Calu3 (cell line): ENCODE results near the gene CENPO. TPM values are rescaled to one million over a fixed set of nuclear protein-coding genes. Genes with fewer than 3 reads are reported as not detected.
A peak's percentile ranks its signal among the peaks of the same experiment; 100 is the strongest.

Source experiments
- BruUV-seq: library from RNA; stranded (reverse); fragments of 400-500 nt; replicated peaks from 2 replicates; lab custom pipeline; 2021; lab: Mats Ljungman, UMichigan
- CTCF ChIA-PET: fragments of 300-600 bp; sonication (Branson Sonifier 250); formaldehyde crosslinking; loops from one replicate; lab custom pipeline; 2022; ENCODE audit warnings: antibody characterized with exemption; lab: Charles Lee
- DNase-seq: peaks from one replicate; pipeline ENCODE4 v3.0.0; 2022
- H3K27ac Mint-ChIP-seq: one replicate; pipeline ENCODE4 v1.8.0; 2022; ENCODE audit warnings: mixed read lengths; ENCODE audit not compliant: unreplicated experiment
- H3K27me3 Mint-ChIP-seq: one replicate; pipeline ENCODE4 v1.8.0; 2022; ENCODE audit warnings: mixed read lengths; ENCODE audit not compliant: unreplicated experiment
- H3K36me3 Mint-ChIP-seq: one replicate; pipeline ENCODE4 v1.8.0; 2022; ENCODE audit warnings: mild to moderate bottlenecking, moderate library complexity, mixed read lengths; ENCODE audit not compliant: insufficient read depth, unreplicated experiment
- H3K4me1 Mint-ChIP-seq: one replicate; pipeline ENCODE4 v1.8.0; 2022; ENCODE audit warnings: mild to moderate bottlenecking, low read depth, mixed read lengths; ENCODE audit not compliant: unreplicated experiment
- H3K4me3 Mint-ChIP-seq: one replicate; pipeline ENCODE4 v1.8.0; 2022; ENCODE audit warnings: mild to moderate bottlenecking, low read depth, moderate library complexity, mixed read lengths; ENCODE audit not compliant: unreplicated experiment
- H3K9me3 Mint-ChIP-seq: one replicate; pipeline ENCODE4 v1.8.0; 2022; ENCODE audit warnings: low read depth, mixed read lengths; ENCODE audit not compliant: unreplicated experiment
- intact Hi-C: fragments of 100-400 bp; cut with micrococcal nuclease; formaldehyde crosslinking; loops from one replicate; pipeline ENCODE4 v1.10.0; 2022; ENCODE audit not compliant: unreplicated experiment
- total RNA-seq: library from RNA; stranded (reverse); gene quantifications from 2 replicates; pipeline ENCODE4 v1.2.3, GENCODE V29; 2022
- TF ChIP-seq, protein P1 (sequence below): fragments of 200-600 bp; IDR thresholded peaks from one replicate; pipeline ENCODE4 v1.8.0; 2022; ENCODE audit warnings: antibody characterized with exemption; ENCODE audit not compliant: unreplicated experiment

The CENPO gene
- total RNA-seq, 1 experiment from 2014 or later: 43.1 TPM

DNA sequence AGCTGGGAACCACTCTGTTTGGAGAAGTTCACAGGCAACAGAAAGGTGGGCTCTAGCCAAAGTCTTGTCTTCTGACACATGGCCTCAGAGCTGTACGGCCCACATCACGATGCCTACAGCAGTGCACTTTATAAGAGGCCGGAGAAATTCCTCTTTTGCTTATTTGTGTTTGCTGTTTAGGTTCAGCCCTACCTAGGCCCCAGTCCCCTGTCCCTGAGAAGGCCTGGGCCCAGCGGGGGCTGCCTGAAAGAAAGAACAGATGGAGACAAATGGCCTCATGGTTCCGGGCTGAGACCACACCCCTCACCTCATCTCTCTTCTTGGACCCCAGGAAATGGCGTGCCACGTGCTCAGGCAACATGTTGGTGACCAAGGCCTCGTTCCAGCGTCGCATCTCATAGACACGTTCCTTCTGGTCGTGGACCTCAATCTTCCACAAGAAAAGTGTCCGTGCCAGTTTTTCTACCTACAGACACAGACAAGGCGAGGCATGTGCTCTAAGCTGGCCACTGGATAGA is 30.9 kb downstream of the CENPO start:
- TF ChIP-seq, protein P1, sequence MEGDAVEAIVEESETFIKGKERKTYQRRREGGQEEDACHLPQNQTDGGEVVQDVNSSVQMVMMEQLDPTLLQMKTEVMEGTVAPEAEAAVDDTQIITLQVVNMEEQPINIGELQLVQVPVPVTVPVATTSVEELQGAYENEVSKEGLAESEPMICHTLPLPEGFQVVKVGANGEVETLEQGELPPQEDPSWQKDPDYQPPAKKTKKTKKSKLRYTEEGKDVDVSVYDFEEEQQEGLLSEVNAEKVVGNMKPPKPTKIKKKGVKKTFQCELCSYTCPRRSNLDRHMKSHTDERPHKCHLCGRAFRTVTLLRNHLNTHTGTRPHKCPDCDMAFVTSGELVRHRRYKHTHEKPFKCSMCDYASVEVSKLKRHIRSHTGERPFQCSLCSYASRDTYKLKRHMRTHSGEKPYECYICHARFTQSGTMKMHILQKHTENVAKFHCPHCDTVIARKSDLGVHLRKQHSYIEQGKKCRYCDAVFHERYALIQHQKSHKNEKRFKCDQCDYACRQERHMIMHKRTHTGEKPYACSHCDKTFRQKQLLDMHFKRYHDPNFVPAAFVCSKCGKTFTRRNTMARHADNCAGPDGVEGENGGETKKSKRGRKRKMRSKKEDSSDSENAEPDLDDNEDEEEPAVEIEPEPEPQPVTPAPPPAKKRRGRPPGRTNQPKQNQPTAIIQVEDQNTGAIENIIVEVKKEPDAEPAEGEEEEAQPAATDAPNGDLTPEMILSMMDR: no peak
- Mint-ChIP-seq H3K4me1 (no peaks in the 10 kb centered on the region), H3K36me3 (peaks cover 53% of the 10 kb centered on the region), H3K9me3 (no peaks in the 10 kb centered on the region), H3K27me3 (no peaks in the 10 kb centered on the region), H3K27ac (no peak overlapping the region), H3K4me3 (no peak overlapping the region)
- intact Hi-C loops: no loop called here
- CTCF ChIA-PET: no interaction called here
- no peak for DNase-seq
- no TSS peak for BruUV-seq

DNA sequence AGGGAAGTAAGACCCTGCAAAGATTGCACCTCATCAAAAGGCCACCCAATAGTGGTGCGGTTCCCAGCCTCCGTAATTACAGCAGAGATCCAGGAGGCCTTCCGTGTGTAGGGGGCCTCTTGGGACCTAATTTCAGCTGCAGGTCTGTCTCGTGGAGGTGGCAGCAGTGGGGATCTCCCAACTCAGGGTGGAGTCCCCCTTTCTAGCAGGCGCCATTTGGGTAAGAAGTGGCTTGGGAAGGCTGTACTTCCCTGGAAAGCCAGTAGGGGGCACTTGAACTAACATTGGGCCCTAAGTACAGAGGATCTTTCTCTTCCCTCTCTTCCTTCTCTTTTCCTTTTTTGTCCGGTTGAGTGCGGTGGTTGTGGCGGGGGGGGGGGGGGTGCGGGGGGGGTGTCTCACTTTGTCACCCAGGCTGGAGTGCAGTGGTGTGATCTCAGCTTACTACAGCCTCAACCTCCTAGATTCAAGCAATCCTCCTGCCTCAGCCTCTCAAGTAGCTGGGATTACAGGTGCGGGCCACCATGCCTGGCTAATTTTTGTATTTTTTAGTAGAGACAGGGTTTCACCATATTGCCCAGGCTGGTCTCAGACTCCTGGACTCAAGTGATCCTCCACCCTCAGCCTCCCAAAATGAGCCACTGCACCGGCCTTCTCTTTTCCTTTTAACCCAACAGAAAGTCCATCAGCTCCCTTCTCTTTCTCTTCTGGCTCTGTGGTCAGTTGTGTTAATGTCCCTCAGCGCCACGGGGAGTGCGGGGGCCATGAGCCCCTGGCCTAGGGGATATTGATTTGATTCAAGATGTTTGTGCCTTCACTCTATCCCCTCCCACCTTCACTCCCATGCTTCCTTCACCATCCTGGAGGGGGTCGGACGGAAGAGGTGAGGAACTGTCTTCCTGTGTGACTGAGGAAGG is 32.0 kb downstream of the CENPO start:
- intact Hi-C loops: loop anchor here (1.0 kb wide), 1 partner anchor 212 kb away; no protein-coding TSS in a partner anchor
- H3K36me3 Mint-ChIP-seq: peaks cover 53% of the 10 kb centered on the region

DNA sequence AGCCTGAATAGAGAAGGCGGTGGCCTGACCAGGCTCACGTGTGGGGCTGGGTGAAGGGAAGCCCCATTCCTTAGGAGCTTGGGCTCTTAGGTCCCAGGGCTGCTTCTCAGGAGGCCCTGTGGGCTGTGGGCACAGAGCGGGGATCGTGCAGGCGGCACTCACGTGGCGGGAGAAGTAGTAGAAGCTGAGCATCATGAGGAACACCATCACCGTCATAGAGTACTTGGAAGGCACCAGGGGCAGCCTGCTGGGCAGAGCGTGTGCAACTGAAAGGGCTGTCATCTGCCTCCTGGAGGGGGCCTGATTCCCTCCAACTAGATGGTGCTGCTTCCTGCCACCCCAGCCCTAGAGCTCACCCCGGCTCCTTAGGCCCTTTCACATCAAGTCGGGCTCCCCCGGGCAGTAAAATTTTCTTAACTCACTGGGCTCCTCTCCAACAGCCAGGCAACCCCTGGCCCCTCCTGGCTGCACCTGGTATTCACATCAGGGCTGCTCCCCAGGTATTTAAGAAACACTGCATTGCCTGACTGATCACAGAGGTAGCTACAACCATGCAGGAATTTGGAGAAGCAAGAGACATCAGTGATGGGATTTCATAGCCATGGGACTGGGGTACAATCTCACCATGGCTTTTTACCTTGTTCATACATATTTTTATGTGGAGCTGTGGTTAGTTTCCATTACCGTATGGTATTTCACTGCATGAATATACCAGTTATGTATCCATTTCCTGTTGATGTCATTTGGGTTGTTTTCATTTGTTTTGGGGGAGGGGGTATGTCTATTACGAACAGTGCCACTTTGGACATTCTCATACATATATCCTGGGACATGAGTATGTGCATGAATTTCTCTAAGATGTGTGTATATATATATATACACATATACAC is 32.9 kb downstream of the CENPO start:
- peaks cover 52% of the 10 kb centered on the region for H3K36me3 Mint-ChIP-seq
- no TSS peak for BruUV-seq
- no peaks in the 10 kb centered on the region for H3K9me3 Mint-ChIP-seq
- TF ChIP-seq, protein P1: no peak
- H3K27ac Mint-ChIP-seq: no peak overlapping the region
- intact Hi-C loops: loop anchor here (1.0 kb wide), 1 partner anchor 213 kb away; no protein-coding TSS in a partner anchor
- no peaks in the 10 kb centered on the region for H3K27me3 Mint-ChIP-seq
- no peaks in the 10 kb centered on the region for H3K4me1 Mint-ChIP-seq
- no peak overlapping the region for H3K4me3 Mint-ChIP-seq
- no peak for DNase-seq
- CTCF ChIA-PET: interaction anchor here (0.7 to 1.2 kb wide), 2 partner anchors 33 to 146 kb away, joined by 3 read pairs; partner anchors contain the start of genes CENPO, DNAJC27 and PTRHD1

More for the DNA sequence above, 32.0 kb downstream of the CENPO start:
- peak; percentile 27 for DNase-seq
- Mint-ChIP-seq H3K9me3 (no peaks in the 10 kb centered on the region), H3K4me1 (no peaks in the 10 kb centered on the region), H3K4me3 (no peak overlapping the region), H3K27me3 (no peaks in the 10 kb centered on the region), H3K27ac (no peak overlapping the region)
- TF ChIP-seq, protein P1: peak; percentile 76
- CTCF ChIA-PET: interaction anchor here (0.7 to 1.2 kb wide), 2 partner anchors 32 to 147 kb away, joined by 3 read pairs; partner anchors contain the start of genes CENPO, DNAJC27 and PTRHD1
- no TSS peak for BruUV-seq

DNA sequence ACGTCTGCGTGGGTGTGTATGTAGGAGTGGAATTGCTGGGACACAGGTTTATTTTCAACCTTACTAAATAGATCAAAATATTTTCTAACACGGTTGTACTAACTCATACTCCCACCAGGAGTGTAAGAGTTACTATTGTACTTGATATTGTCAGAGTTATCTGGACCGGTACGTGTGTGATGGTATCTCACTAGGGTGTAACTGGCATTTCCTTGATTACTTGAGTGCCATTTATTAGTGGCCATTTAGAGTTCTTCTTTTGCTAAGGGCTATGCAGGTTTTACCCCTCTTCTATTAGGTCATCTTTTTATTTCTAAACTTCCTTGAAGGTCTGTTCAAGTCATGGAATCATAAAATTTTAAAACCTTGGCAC is 33.5 kb downstream of the CENPO start:
- BruUV-seq: no TSS peak
- CTCF ChIA-PET: no interaction called here
- no peak for DNase-seq
- TF ChIP-seq, protein P1: no peak
- no peak overlapping the region for H3K27ac Mint-ChIP-seq
- H3K4me3 Mint-ChIP-seq: no peak overlapping the region
- H3K4me1 Mint-ChIP-seq: no peaks in the 10 kb centered on the region
- H3K36me3 Mint-ChIP-seq: peaks cover 53% of the 10 kb centered on the region
- H3K27me3 Mint-ChIP-seq: no peaks in the 10 kb centered on the region
- H3K9me3 Mint-ChIP-seq: no peaks in the 10 kb centered on the region
- intact Hi-C loops: loop anchor here (1.0 kb wide), 1 partner anchor 416 kb away; no protein-coding TSS in a partner anchor
